SK-N-SH (cell line): ENCODE data around the gene SEPTIN10. TPM values are rescaled to one million over a fixed set of nuclear protein-coding genes. Genes with fewer than 3 reads are reported as not detected.

Source experiments
- CTCF ChIA-PET: fragments of 300-600, 350-600 bp; formaldehyde crosslinking; extraction: SDS; loops from one replicate; lab custom pipeline; 2021; lab: Yijun Ruan, JAX
- POLR2A ChIA-PET: fragments of 350-600 bp; sonication (Branson Sonifier 250); formaldehyde crosslinking; extraction: SDS; loops from one replicate; lab custom pipeline; 2020; ENCODE audit warnings: antibody characterized with exemption, inconsistent platforms; lab: Yijun Ruan, JAX
- DNase-seq: peaks from one replicate; pipeline ENCODE4 v3.0.0; 2012
- H2AFZ ChIP-seq: fragments of 200-600 bp; sonication (generic); 2 replicates; pipeline ENCODE4 v1.8.1; 2016; ENCODE audit warnings: antibody characterized with exemption, mild to moderate bottlenecking, low read depth
- H3F3A ChIP-seq: fragments of 200-600 bp; sonication (generic); replicated peaks from 2 replicates; pipeline ENCODE3; 2016; ENCODE audit warnings: antibody characterized with exemption, mild to moderate bottlenecking; ENCODE audit not compliant: insufficient read depth
- H3K27ac ChIP-seq, 2 experiments: fragments of 200-500 bp in 1 of 2; fragments of 200-600 bp in 1 of 2; sonication (Bioruptor generic) in 1 of 2; sonication (generic), shearing (Covaris generic) in 1 of 2; 2 replicates each; pipeline versions ENCODE4 v1.5.1 to v1.6.1; 2014 to 2016; ENCODE audit warnings: low read depth in 2 of 2, inconsistent platforms in 1 of 2, low read length in 1 of 2, mild to moderate bottlenecking in 1 of 2, mixed read lengths in 1 of 2
- H3K27me3 ChIP-seq: fragments of 200-600 bp; sonication (generic), shearing (Covaris generic); 2 replicates; pipeline ENCODE4 v1.6.1; 2016; ENCODE audit warnings: mixed run types; ENCODE audit not compliant: insufficient read depth
- H3K36me3 ChIP-seq, 2 experiments: fragments of 200-500 bp in 1 of 2; fragments of 200-600 bp in 1 of 2; sonication (Bioruptor generic) in 1 of 2; sonication (generic) in 1 of 2; replicated peaks in 1 of 2; 2 replicates each; pipeline versions ENCODE3 to v1.5.1; 2014 to 2016; ENCODE audit warnings: low read length in 1 of 2, mild to moderate bottlenecking in 1 of 2; ENCODE audit not compliant: insufficient read depth in 2 of 2, control insufficient read depth in 1 of 2
- H3K4me1 ChIP-seq, 2 experiments: fragments of 200-500 bp in 1 of 2; fragments of 200-600 bp in 1 of 2; sonication (Bioruptor generic) in 1 of 2; sonication (generic), shearing (Covaris generic) in 1 of 2; 2 replicates each; pipeline versions ENCODE4 v1.5.1 to v1.6.1; 2014 to 2016; ENCODE audit warnings: low read depth in 1 of 2, low read length in 1 of 2, mixed run types in 1 of 2; ENCODE audit not compliant: insufficient read depth in 2 of 2, control insufficient read depth in 1 of 2
- H3K4me2 ChIP-seq: fragments of 200-600 bp; sonication (generic), shearing (Covaris generic); 2 replicates; pipeline ENCODE4 v1.6.1; 2017; ENCODE audit warnings: mixed run types
- H3K4me3 ChIP-seq, 2 experiments: fragments of 200-500 bp in 1 of 2; fragments of 200-600 bp in 1 of 2; sonication (Bioruptor generic) in 1 of 2; sonication (generic), shearing (Covaris generic) in 1 of 2; 2 replicates each; pipeline versions ENCODE4 v1.5.1 to v1.8.1; 2014 to 2016; ENCODE audit warnings: low read depth in 2 of 2, inconsistent platforms in 1 of 2, low read length in 1 of 2, mild to moderate bottlenecking in 1 of 2, mixed read lengths in 1 of 2, moderate library complexity in 1 of 2
- H3K79me2 ChIP-seq: fragments of 200-600 bp; sonication (generic); 2 replicates; pipeline ENCODE4 v1.8.1; 2017; ENCODE audit warnings: mild to moderate bottlenecking; ENCODE audit not compliant: insufficient read depth
- H3K9ac ChIP-seq: fragments of 200-600 bp; sonication (generic); 2 replicates; pipeline ENCODE4 v1.6.1; 2017; ENCODE audit warnings: mixed run types
- H3K9me2 ChIP-seq: fragments of 200-600 bp; sonication (generic); 2 replicates; pipeline ENCODE4 v1.6.1; 2017; ENCODE audit warnings: mixed run types
- H3K9me3 ChIP-seq: fragments of 200-600 bp; sonication (generic); 2 replicates; pipeline ENCODE4 v1.6.1; 2017; ENCODE audit warnings: mixed run types, mild to moderate bottlenecking, moderate library complexity
- H4K20me1 ChIP-seq: fragments of 200-600 bp; sonication (generic); 2 replicates; pipeline ENCODE4 v1.6.1; 2017; ENCODE audit warnings: mild to moderate bottlenecking, mixed run types; ENCODE audit not compliant: insufficient read depth
- CHD2 ChIP-seq: fragments of 150-350 bp; IDR thresholded peaks from 2 replicates; pipeline ENCODE4 v1.6.1; 2018; ENCODE audit warnings: low read length; ENCODE audit not compliant: partially characterized antibody
- ELF1 ChIP-seq: IDR thresholded peaks from 2 replicates; pipeline ENCODE4 v1.4.0; 2012
- FOSL2 ChIP-seq: IDR thresholded peaks from 2 replicates; pipeline ENCODE4 v1.4.0; 2012; ENCODE audit warnings: low read depth, mild to moderate bottlenecking, moderate library complexity, borderline replicate concordance
- FOXM1 ChIP-seq: IDR thresholded peaks from 2 replicates; pipeline ENCODE4 v1.4.0; 2012; ENCODE audit warnings: low read depth, mild to moderate bottlenecking
- GATA2 ChIP-seq: sonication (generic); formaldehyde crosslinking; IDR thresholded peaks from 2 replicates; pipeline ENCODE4 v1.5.0; 2020; ENCODE audit warnings: mild to moderate bottlenecking, missing genetic modification reagents
- MAX ChIP-seq: IDR thresholded peaks from 2 replicates; pipeline ENCODE4 v1.4.0; 2012; ENCODE audit warnings: low read depth
- NFIC ChIP-seq: IDR thresholded peaks from 2 replicates; pipeline ENCODE4 v1.4.0; 2012; ENCODE audit warnings: borderline replicate concordance
- PBX3 ChIP-seq: IDR thresholded peaks from 2 replicates; pipeline ENCODE4; 2012
- POLR2AphosphoS5 ChIP-seq: IDR thresholded peaks from 2 replicates; pipeline ENCODE4 v1.6.1; 2012; ENCODE audit warnings: low read depth, low read length
- REST ChIP-seq: IDR thresholded peaks from 2 replicates; pipeline ENCODE4 v1.6.1; 2012; ENCODE audit warnings: mild to moderate bottlenecking, low read depth, low read length, moderate library complexity
- RFX5 ChIP-seq: IDR thresholded peaks from 2 replicates; pipeline ENCODE4 v1.6.1; 2012; ENCODE audit warnings: mild to moderate bottlenecking, improper control_type of control experiment, low read length
- TAF1 ChIP-seq: IDR thresholded peaks from 2 replicates; pipeline ENCODE4 v1.6.1; 2012; ENCODE audit warnings: low read depth, mild to moderate bottlenecking, low read length, moderate library complexity, borderline replicate concordance
- USF1 ChIP-seq: IDR thresholded peaks from 2 replicates; pipeline ENCODE4 v1.4.0; 2012; ENCODE audit warnings: low read depth, borderline replicate concordance
- USF2 ChIP-seq: fragments of 150-350 bp; IDR thresholded peaks from 2 replicates; pipeline ENCODE4 v1.6.1; 2017; ENCODE audit warnings: antibody characterized with exemption, low read length, low read depth, borderline replicate concordance
- WGBS: methylation state at CpG from one replicate; pipeline ENCODE4 v1.1.6; 2017; ENCODE audit warnings: low lambda C conversion rate; 5-methylcytosine and 5-hydroxymethylcytosine counted together
- polyA plus RNA-seq, 3 experiments: library from polyadenylated mRNA; depleted of rRNA; stranded (reverse); fragments of >200 nt; gene quantifications; 2 replicates each; pipeline ENCODE4 v1.2.3, GENCODE V29; 2012
- TF ChIP-seq, protein P1 (sequence below): fragments of 200-600 bp; sonication (generic); IDR thresholded peaks from 2 replicates; pipeline ENCODE4 v1.6.1; 2017; ENCODE audit warnings: antibody characterized with exemption, mild to moderate bottlenecking, moderate library complexity
- TF ChIP-seq, protein P2 (sequence below): fragments of 150-350 bp; IDR thresholded peaks from 2 replicates; pipeline ENCODE4 v1.6.1; 2016; ENCODE audit warnings: mild to moderate bottlenecking, low read depth, low read length

The SEPTIN10 gene
- polyA plus RNA-seq, 1 of the 3 experiments (the other 2 are of a cell fraction) = 46.5 TPM

DNA sequence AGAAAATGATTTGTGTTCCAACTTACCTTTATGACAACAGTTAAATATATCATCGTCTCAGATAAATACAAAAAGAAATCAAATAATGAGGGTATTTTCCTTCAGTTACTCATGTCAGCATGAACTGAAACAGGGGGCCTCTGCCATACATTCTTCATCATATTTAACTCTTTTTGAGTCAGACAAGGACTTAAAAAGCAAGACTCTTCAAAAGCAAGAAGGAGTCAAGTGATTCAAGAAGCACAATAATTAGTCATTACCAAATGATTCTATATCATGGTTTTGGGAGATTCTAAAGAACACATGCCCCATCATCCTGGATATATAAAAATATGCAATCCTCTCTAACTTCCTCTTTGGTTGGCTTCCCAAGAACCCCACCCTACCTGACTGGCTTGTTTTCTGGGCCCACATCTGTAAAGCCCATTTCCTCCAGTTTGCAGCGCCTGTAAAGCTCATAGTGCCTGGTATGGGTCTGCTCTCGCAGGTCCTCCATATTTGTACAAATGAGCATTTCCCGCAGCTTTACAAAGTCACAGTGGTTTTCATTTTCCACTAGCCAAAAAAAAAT is 49.7 kb downstream of the SEPTIN10 start:
- DNase-seq = no peak
- peaks cover 24 to 34% of the 10 kb centered on the region in 2 experiments for H3K36me3 ChIP-seq
- no peaks in the 10 kb centered on the region for H4K20me1 ChIP-seq
- POLR2A ChIA-PET = no interaction called here
- H3K27me3 ChIP-seq = no peaks in the 10 kb centered on the region
- no peak for TF ChIP-seq CHD2
- no peak for TF ChIP-seq PBX3
- TF ChIP-seq POLR2AphosphoS5 = no peak
- TF ChIP-seq GATA2 (CRISPR knock-in tag) = no peak
- TF ChIP-seq, protein P1, sequence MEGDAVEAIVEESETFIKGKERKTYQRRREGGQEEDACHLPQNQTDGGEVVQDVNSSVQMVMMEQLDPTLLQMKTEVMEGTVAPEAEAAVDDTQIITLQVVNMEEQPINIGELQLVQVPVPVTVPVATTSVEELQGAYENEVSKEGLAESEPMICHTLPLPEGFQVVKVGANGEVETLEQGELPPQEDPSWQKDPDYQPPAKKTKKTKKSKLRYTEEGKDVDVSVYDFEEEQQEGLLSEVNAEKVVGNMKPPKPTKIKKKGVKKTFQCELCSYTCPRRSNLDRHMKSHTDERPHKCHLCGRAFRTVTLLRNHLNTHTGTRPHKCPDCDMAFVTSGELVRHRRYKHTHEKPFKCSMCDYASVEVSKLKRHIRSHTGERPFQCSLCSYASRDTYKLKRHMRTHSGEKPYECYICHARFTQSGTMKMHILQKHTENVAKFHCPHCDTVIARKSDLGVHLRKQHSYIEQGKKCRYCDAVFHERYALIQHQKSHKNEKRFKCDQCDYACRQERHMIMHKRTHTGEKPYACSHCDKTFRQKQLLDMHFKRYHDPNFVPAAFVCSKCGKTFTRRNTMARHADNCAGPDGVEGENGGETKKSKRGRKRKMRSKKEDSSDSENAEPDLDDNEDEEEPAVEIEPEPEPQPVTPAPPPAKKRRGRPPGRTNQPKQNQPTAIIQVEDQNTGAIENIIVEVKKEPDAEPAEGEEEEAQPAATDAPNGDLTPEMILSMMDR = no peak
- TF ChIP-seq USF2 = no peak
- no peak for TF ChIP-seq ELF1
- TF ChIP-seq MAX = no peak
- no peak for TF ChIP-seq NFIC
- TF ChIP-seq TAF1 = no peak
- TF ChIP-seq, protein P2, sequence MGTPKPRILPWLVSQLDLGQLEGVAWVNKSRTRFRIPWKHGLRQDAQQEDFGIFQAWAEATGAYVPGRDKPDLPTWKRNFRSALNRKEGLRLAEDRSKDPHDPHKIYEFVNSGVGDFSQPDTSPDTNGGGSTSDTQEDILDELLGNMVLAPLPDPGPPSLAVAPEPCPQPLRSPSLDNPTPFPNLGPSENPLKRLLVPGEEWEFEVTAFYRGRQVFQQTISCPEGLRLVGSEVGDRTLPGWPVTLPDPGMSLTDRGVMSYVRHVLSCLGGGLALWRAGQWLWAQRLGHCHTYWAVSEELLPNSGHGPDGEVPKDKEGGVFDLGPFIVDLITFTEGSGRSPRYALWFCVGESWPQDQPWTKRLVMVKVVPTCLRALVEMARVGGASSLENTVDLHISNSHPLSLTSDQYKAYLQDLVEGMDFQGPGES = no peak
- no peak for TF ChIP-seq FOXM1
- no peak for TF ChIP-seq USF1
- no peak for TF ChIP-seq REST
- no peak for TF ChIP-seq FOSL2
- no peak for TF ChIP-seq RFX5
- TF ChIP-seq, all 33 proteins: peak for 0
- Histone ChIP-seq H3K9me3 (no peaks in the 10 kb centered on the region), H3K4me3 (no peak overlapping the region), H3K9me2 (no peaks in the 10 kb centered on the region), H3K79me2 (no peaks in the 10 kb centered on the region), H3K9ac (no peak overlapping the region), H3K4me2 (peak overlapping the region; percentile 1; the same call in 1 of the 2 replicates), H2AFZ (no peak overlapping the region), H3K4me1 (peaks cover 0 to 5% of the 10 kb centered on the region in 2 experiments; a peak in 1 of 4 replicates), H3F3A (peaks cover 9% of the 10 kb centered on the region), H3K27ac (peak overlapping the region in 1 of 2 experiments; percentile 10; a peak in 2 of 4 replicates)
- CTCF ChIA-PET = interaction anchor here (1.3 to 6.8 kb wide), 2 partner anchors 17 to 172 kb away, joined by 7 to 38 read pairs; no protein-coding TSS in a partner anchor
- WGBS = 99% methylated on average over 4 of the region's 4 CpGs
